Islet of Langerhans (tissue), 1 donor: ENCODE results near the gene CAMK2G.
"Not testable (repeated sequence)": the region's sequence is repeated elsewhere in the genome, so short reads cannot be mapped to it uniquely, and the experiment has no call there.

ENCODE experiments used
- FAIRE-seq: peaks from one replicate; lab custom pipeline; 2011; peaks lifted over from hg19 to GRCh38; lab: Jason Lieb, UNC

Gene CAMK2G

GRCh38 chr10:73874267-73875138 is at the start of gene CAMK2G:
CAMK2G (minus strand) TSS chr10:73874555; CDS start chr10:73874461, 94 bp downstream.
- no peak for FAIRE-seq

GRCh38 chr10:73922864-73923133 is 48.4 kb upstream of the CAMK2G start:
- no peak for FAIRE-seq

- no peak for FAIRE-seq
Observed at GRCh38 chr10:73922007-73922863, 47.9 kb upstream of the CAMK2G start.

GRCh38 chr10:73920089-73920488 is 45.7 kb upstream of the CAMK2G start:
- FAIRE-seq, result no peak

- not testable (repeated sequence) for FAIRE-seq
Observed at GRCh38 chr10:73919481-73919880, 45.1 kb upstream of the CAMK2G start.

GRCh38 chr10:73917566-73918305 is 43.4 kb upstream of the CAMK2G start:
- no peak for FAIRE-seq

GRCh38 chr10:73916761-73917470 is 42.6 kb upstream of the CAMK2G start:
- no peak for FAIRE-seq

- no peak for FAIRE-seq
Observed at GRCh38 chr10:73915206-73915851, 41.0 kb upstream of the CAMK2G start.

GRCh38 chr10:73914036-73914435 is 39.7 kb upstream of the CAMK2G start:
- no peak for FAIRE-seq

GRCh38 chr10:73911553-73912004 is 37.2 kb upstream of the CAMK2G start:
- no peak for FAIRE-seq

GRCh38 chr10:73910764-73911552 is 36.6 kb upstream of the CAMK2G start, which contains the start of gene PLAU:
PLAU (plus strand) TSS chr10:73911132; CDS start chr10:73911556, 424 bp downstream.
- no peak for FAIRE-seq

GRCh38 chr10:73910401-73910763 is 36.0 kb upstream of the CAMK2G start:
- no peak for FAIRE-seq

GRCh38 chr10:73909540-73910115 is 35.3 kb upstream of the CAMK2G start:
- FAIRE-seq, result no peak

- no peak for FAIRE-seq
Observed at GRCh38 chr10:73908853-73909539, 34.6 kb upstream of the CAMK2G start.

GRCh38 chr10:73907841-73908517 is 33.6 kb upstream of the CAMK2G start:
- no peak for FAIRE-seq

GRCh38 chr10:73906524-73907447 is 32.4 kb upstream of the CAMK2G start:
- no peak for FAIRE-seq

GRCh38 chr10:73905256-73906020 is 31.1 kb upstream of the CAMK2G start:
- no peak for FAIRE-seq
